SU-DHL-6 (cell line): ENCODE measurements around the gene WDR64.

ENCODE experiments used
- CTCF ChIP-seq: fragments of 200-600 bp; sonication (generic); IDR thresholded peaks from one replicate; pipeline ENCODE4 v1.5.1; 2017; ENCODE audit warnings: antibody characterized with exemption, mild to moderate bottlenecking, low read length, moderate library complexity; ENCODE audit not compliant: insufficient read depth, poor library complexity, severe bottlenecking
- EZH2phosphoT487 ChIP-seq: fragments of 200-600 bp; sonication (generic), shearing (Covaris generic); conservative IDR thresholded peaks from 2 replicates; pipeline ENCODE4 v1.6.1; 2018; ENCODE audit warnings: mild to moderate bottlenecking, antibody characterized with exemption, low read length, moderate library complexity, mixed read lengths

GRCh38 chr1:241640149-241640866, 11.8 kb upstream of the WDR64 start, which contains the start of the genes CHML and OPN3:
- no peak for TF ChIP-seq CTCF
- TF ChIP-seq EZH2phosphoT487 = no peak
